Lung (tissue), 12 donors: Measurements from ENCODE around the gene FBXO42. TPM values are rescaled to one million over a fixed set of nuclear protein-coding genes. Genes with fewer than 3 reads are reported as not detected.

Experiments used
- ATAC-seq: fragments of 200-7000 bp; cut with Tn5 transposase; one replicate; pipeline ENCODE4 v1.9.1; 2020; ENCODE audit warnings: moderate number of reproducible peaks; ENCODE audit not compliant: insufficient read depth, low FRiP score
- DNase-seq, 3 donors: peaks; one replicate each; pipeline ENCODE4 v3.0.0-alpha.2; 2013 to 2017
- H3K27ac ChIP-seq, 2 donors: one replicate each; pipeline ENCODE4 v1.5.1; 2013; ENCODE audit warnings: mild to moderate bottlenecking in 2 of 2, moderate library complexity in 2 of 2, control low read depth in 1 of 2, inconsistent platforms in 1 of 2, low read depth in 1 of 2, low read length in 1 of 2
- H3K27me3 ChIP-seq, 3 donors: one replicate each; pipeline ENCODE4 v1.5.1; 2013; ENCODE audit warnings: low read length in 2 of 3; ENCODE audit not compliant: control insufficient read depth in 3 of 3, insufficient read depth in 3 of 3
- H3K36me3 ChIP-seq, 4 donors: one replicate each; pipeline ENCODE4 v1.5.1; 2013; ENCODE audit warnings: low read length in 4 of 4, mild to moderate bottlenecking in 1 of 4, moderate library complexity in 1 of 4; ENCODE audit not compliant: control insufficient read depth in 4 of 4, insufficient read depth in 4 of 4
- H3K4me1 ChIP-seq, 5 donors: one replicate each; pipeline ENCODE4 v1.5.1; 2013; ENCODE audit warnings: low read length in 5 of 5, mild to moderate bottlenecking in 2 of 5, moderate library complexity in 1 of 5; ENCODE audit not compliant: control insufficient read depth in 5 of 5, insufficient read depth in 5 of 5
- H3K4me3 ChIP-seq: one replicate; pipeline ENCODE4 v1.5.1; 2013; ENCODE audit warnings: mild to moderate bottlenecking, control low read depth, moderate library complexity
- H3K9ac ChIP-seq, 2 donors: one replicate each; pipeline ENCODE4 v1.5.1; 2013; ENCODE audit warnings: low read length in 2 of 2, control low read depth in 1 of 2; ENCODE audit not compliant: insufficient read depth in 1 of 2
- H3K9me3 ChIP-seq, 4 donors: one replicate each; pipeline ENCODE4 v1.5.1; 2013; ENCODE audit warnings: low read length in 3 of 4, mild to moderate bottlenecking in 1 of 4, moderate library complexity in 1 of 4; ENCODE audit not compliant: control insufficient read depth in 4 of 4, insufficient read depth in 3 of 4
- WGBS, 2 donors: extraction: QIAGEN DNeasy Blood & Tissue Kit; methylation state at CpG; one replicate each; pipeline ENCODE4 v1.1.7; 2013; 5-methylcytosine and 5-hydroxymethylcytosine counted together
- polyA plus RNA-seq, 2 donors: library from polyadenylated mRNA; stranded (reverse); fragments of 200-250 nt; gene quantifications; one replicate each; pipeline ENCODE4 v1.2.1, GENCODE V29; 2013
- total RNA-seq, 2 donors: library from RNA; depleted of rRNA in 1 of 2; stranded (reverse); fragments of >200 nt in 1 of 2; gene quantifications; one replicate each; pipeline ENCODE4 v1.2.1, GENCODE V29; 2014 to 2021
- TF ChIP-seq, protein P1 (sequence below): IDR thresholded peaks from 2 replicates; pipeline ENCODE4 v1.5.1; 2012; ENCODE audit warnings: mild to moderate bottlenecking; ENCODE audit errors: control extremely low read depth, extremely low read depth
- donor health status: control.
- donor health status: control.
- donor health status: Bipolar disorder and iron deficiency.
- donor health status: healthy.
- donor health status: DM: yes; HTN: yes; CAD: no.

The FBXO42 gene
- total and polyA plus RNA-seq, 4 donors = 7.3 to 28.6 (median 14.8) TPM

DNA sequence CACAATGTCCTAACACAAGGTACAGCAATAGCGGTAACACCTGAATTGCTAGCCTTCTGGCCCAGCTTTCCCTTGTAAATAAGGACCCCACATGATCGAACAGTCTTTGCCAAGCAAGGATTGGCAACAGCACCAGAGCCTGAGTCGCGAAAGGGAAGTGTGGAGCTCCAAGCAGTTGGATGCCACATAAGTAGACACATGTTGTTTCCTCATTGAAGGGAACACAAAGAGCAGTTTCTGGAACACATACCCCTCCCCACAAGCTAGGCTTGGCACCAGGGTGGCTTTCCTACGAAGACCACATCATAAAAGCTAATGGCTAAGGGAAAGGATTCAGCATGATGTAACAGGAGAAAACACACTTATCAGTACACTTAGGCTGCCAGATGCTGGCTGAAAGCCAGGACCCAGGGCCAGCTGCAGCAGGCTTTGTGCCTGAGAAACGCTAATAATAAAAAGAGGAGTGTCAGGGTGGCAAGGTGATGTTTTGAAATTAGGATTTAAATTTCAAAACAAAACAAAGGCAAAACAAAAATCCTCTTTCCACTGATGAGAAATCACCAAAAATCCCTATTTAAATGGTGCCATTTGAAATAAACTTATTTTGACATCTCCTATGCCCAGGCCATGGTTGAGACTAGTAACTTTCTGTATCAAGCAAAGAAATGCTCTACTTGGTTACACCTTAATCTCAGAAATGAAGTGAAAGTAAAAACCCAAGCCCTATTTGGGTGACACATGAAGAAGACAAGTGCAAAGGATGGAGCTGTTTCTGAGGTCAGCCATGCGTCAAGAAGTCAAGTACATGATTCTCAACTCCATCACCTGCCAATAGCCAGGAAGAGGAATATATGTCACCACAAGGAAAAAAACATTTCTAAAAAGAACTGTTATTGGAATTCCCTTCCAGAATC is 103.4 kb downstream of the FBXO42 start:
- WGBS, 2 donors = 18 to 19% methylated on average over 7 of the region's 7 CpGs
- Histone ChIP-seq H3K4me3 (no peak overlapping the region), H3K9me3 (no peaks in the 10 kb centered on the region), H3K36me3 (peaks cover 10 to 18% (median 17%) of the 10 kb centered on the region in 4 donors), H3K27ac (peak overlapping the region; percentile 58 to 79), H3K4me1 (peaks cover 11 to 40% (median 27%) of the 10 kb centered on the region in 5 donors), H3K27me3 (no peaks in the 10 kb centered on the region), H3K9ac (no peak overlapping the region)
- no peak for ATAC-seq
- TF ChIP-seq, protein P1, sequence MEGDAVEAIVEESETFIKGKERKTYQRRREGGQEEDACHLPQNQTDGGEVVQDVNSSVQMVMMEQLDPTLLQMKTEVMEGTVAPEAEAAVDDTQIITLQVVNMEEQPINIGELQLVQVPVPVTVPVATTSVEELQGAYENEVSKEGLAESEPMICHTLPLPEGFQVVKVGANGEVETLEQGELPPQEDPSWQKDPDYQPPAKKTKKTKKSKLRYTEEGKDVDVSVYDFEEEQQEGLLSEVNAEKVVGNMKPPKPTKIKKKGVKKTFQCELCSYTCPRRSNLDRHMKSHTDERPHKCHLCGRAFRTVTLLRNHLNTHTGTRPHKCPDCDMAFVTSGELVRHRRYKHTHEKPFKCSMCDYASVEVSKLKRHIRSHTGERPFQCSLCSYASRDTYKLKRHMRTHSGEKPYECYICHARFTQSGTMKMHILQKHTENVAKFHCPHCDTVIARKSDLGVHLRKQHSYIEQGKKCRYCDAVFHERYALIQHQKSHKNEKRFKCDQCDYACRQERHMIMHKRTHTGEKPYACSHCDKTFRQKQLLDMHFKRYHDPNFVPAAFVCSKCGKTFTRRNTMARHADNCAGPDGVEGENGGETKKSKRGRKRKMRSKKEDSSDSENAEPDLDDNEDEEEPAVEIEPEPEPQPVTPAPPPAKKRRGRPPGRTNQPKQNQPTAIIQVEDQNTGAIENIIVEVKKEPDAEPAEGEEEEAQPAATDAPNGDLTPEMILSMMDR = no peak
- peak; percentile 85 to 92 (median 90) for DNase-seq

DNA sequence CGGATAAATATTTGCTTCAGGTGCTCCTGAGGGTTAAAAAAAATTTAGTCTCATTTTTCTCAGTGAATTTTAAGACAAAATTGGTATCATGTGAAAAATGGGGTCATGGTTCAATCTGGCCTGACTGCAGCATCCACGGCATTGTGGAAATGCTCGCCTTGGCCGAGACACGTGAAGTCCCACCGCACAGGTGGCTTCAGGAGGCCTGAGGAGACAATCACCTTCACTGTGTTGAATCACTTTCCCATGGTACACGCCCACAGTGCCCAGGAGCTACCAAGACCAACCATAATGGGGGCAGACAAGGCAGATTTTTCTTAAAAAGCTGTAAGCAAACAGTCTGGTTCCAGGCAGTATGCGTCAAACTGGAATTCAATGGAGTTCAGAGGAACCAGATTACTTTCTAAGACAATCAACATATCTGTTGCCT is 104.3 kb downstream of the FBXO42 start:
- no peaks in the 10 kb centered on the region for H3K27me3 ChIP-seq
- TF ChIP-seq, protein P1 = no peak
- H3K4me1 ChIP-seq = peaks cover 11 to 40% (median 27%) of the 10 kb centered on the region in 5 donors
- H3K36me3 ChIP-seq = peaks cover 10 to 17% (median 14%) of the 10 kb centered on the region in 4 donors
- ATAC-seq = no peak
- peak overlapping the region; percentile 12 to 79 for H3K27ac ChIP-seq
- no peaks in the 10 kb centered on the region for H3K9me3 ChIP-seq
- peak in 1 of 3 donors; percentile 16 for DNase-seq
- no peak overlapping the region for H3K9ac ChIP-seq
- WGBS, 2 donors = 91 to 94% methylated on average over 8 of the region's 8 CpGs
- no peak overlapping the region for H3K4me3 ChIP-seq

DNA sequence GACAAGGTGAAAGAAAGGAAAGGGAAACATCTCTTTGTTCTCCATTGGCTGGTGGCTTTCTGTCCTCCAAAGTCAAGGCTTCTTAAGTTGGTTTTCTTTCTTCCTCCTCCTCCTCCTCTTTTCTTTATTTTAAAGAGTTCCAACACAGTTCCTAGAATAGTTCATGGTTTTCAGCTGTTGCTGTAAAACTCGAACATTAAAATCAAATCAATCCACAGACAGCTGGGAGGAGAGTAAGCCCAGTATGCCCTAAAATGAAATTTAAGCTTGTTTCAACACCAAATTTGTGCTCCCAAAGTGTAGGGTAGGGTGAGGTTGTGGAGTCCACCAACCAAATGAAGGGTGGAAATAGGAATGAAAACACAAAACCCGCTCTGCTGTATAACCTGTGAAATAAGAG is 104.8 kb downstream of the FBXO42 start:
- DNase-seq (peak in 2 of 3 donors; percentile 58 to 67), ATAC-seq (no peak)
- Histone ChIP-seq H3K9me3 (no peaks in the 10 kb centered on the region), H3K4me1 (peaks cover 11 to 40% (median 27%) of the 10 kb centered on the region in 5 donors), H3K27ac (peak overlapping the region in 1 of 2 donors; percentile 54), H3K4me3 (no peak overlapping the region), H3K27me3 (no peaks in the 10 kb centered on the region), H3K9ac (peak overlapping the region in 1 of 2 donors; percentile 59), H3K36me3 (peaks cover 9 to 17% (median 11%) of the 10 kb centered on the region in 4 donors)
- WGBS, 2 donors = 67 to 75% methylated on average over 2 of the region's 2 CpGs
- TF ChIP-seq, protein P1 = no peak
